A549 (cell line): ENCODE measurements around the gene CNTNAP2. TPM values are rescaled to one million over a fixed set of nuclear protein-coding genes. Genes with fewer than 3 reads are reported as not detected.

Experiments
- ATAC-seq, 2 experiments: fragments of 200-7000 bp in 1 of 2; fragments of >200 bp in 1 of 2; cut with Nextera tagmentation in 1 of 2; cut with Tn5 transposase in 1 of 2; 3 replicates each; pipeline versions ENCODE4 v1.8.0 to v1.9.1; 2018 to 2020; ENCODE audit warnings: mild to moderate bottlenecking in 1 of 2, moderate library complexity in 1 of 2
- CTCF ChIA-PET: fragments of 300-600 bp; sonication (Branson Sonifier 250); formaldehyde crosslinking; extraction: SDS; loops from one replicate; lab custom pipeline; 2021; ENCODE audit warnings: antibody characterized with exemption, inconsistent platforms; lab: Yijun Ruan, JAX
- POLR2A ChIA-PET: fragments of 350-600 bp; formaldehyde crosslinking; extraction: SDS; loops from one replicate; lab custom pipeline; 2021; ENCODE audit warnings: antibody characterized with exemption, inconsistent platforms; lab: Yijun Ruan, JAX
- DNase-seq, 2 experiments: peaks; one replicate each; pipeline versions ENCODE4 v3.0.0 to v3.0.0-alpha.2; 2011 to 2016; ENCODE audit warnings: low read depth in 1 of 2, low spot score in 1 of 2
- FAIRE-seq: peaks from 2 replicates; lab custom pipeline; 2011; peaks lifted over from hg19 to GRCh38; lab: Jason Lieb, UNC
- H3K27ac ChIP-seq, 2 experiments: fragments of >200 bp; sonication (Bioruptor Twin); formaldehyde crosslinking; 3 replicates each; pipeline ENCODE4 v1.5.1; 2016 to 2017
- H3K4me1 ChIP-seq: fragments of >200 bp; sonication (Bioruptor Twin); formaldehyde crosslinking; 3 replicates; pipeline ENCODE4 v1.6.1; 2016
- H3K4me2 ChIP-seq: fragments of >200 bp; sonication (Bioruptor Twin); formaldehyde crosslinking; 3 replicates; pipeline ENCODE4 v1.6.1; 2016
- H3K4me3 ChIP-seq: fragments of >200 bp; sonication (Bioruptor Twin); formaldehyde crosslinking; 3 replicates; pipeline ENCODE4 v1.5.1; 2016
- H3K9me3 ChIP-seq: fragments of >200 bp; sonication (Bioruptor Twin); formaldehyde crosslinking; 3 replicates; pipeline ENCODE4 v1.6.1; 2016
- BHLHE40 ChIP-seq: IDR thresholded peaks from 2 replicates; pipeline ENCODE4 v1.6.1; 2012; ENCODE audit warnings: low read depth, low read length, inconsistent platforms
- CBX8 ChIP-seq: fragments of 200-600 bp; sonication (generic); IDR thresholded peaks from 2 replicates; pipeline ENCODE4 v1.6.1; 2016
- EHF ChIP-seq: fragments of 250-450 bp; sonication (Bioruptor Pico); IDR thresholded peaks from 2 replicates; pipeline ENCODE4 v1.5.0; 2020; ENCODE audit warnings: mild to moderate bottlenecking
- HOXA7 ChIP-seq: fragments of 250-450 bp; sonication (Bioruptor Pico); IDR thresholded peaks from 2 replicates; pipeline ENCODE4 v1.5.0; 2020; ENCODE audit warnings: mild to moderate bottlenecking, moderate library complexity
- HOXB13 ChIP-seq: fragments of 250-450 bp; sonication (Bioruptor Pico); IDR thresholded peaks from 2 replicates; pipeline ENCODE4 v1.5.0; 2020; ENCODE audit warnings: low read depth, mild to moderate bottlenecking, moderate library complexity
- KDM1A ChIP-seq: fragments of 200-600 bp; sonication (generic); IDR thresholded peaks from 2 replicates; pipeline ENCODE4 v1.6.1; 2016; ENCODE audit warnings: low read depth, mild to moderate bottlenecking
- KDM5A ChIP-seq: fragments of 200-600 bp; sonication (generic); IDR thresholded peaks from 2 replicates; pipeline ENCODE4 v1.6.1; 2016; ENCODE audit warnings: antibody characterized with exemption, mild to moderate bottlenecking
- MAFK ChIP-seq: fragments of 450-650 bp; IDR thresholded peaks from 2 replicates; pipeline ENCODE4 v1.6.1; 2014; ENCODE audit not compliant: partially characterized antibody
- MAZ ChIP-seq: fragments of 150-350 bp; IDR thresholded peaks from 2 replicates; pipeline ENCODE4 v1.6.1; 2014; ENCODE audit warnings: antibody characterized with exemption, low read depth, low read length, borderline replicate concordance
- PHF8 ChIP-seq: fragments of 200-600 bp; sonication (generic); IDR thresholded peaks from 2 replicates; pipeline ENCODE4 v1.6.1; 2016; ENCODE audit warnings: low read depth, mild to moderate bottlenecking, antibody characterized with exemption, moderate library complexity, borderline replicate concordance
- RCOR1 ChIP-seq: fragments of 150-350 bp; IDR thresholded peaks from 2 replicates; pipeline ENCODE4 v1.6.1; 2014; ENCODE audit warnings: antibody characterized with exemption, low read length, low read depth
- RNF2 ChIP-seq: fragments of 200-600 bp; sonication (generic); IDR thresholded peaks from 2 replicates; pipeline ENCODE4 v1.6.1; 2016; ENCODE audit warnings: low read depth, mild to moderate bottlenecking, antibody characterized with exemption, moderate library complexity, borderline replicate concordance
- TP53 ChIP-seq: fragments of 250-450 bp; sonication (Bioruptor Pico); IDR thresholded peaks from 2 replicates; pipeline ENCODE4 v1.5.0; 2021; ENCODE audit warnings: mild to moderate bottlenecking, moderate library complexity
- ZNF302 ChIP-seq: fragments of 250-450 bp; sonication (Bioruptor Pico); IDR thresholded peaks from 2 replicates; pipeline ENCODE4 v1.9.0; 2021; ENCODE audit warnings: inconsistent platforms, mild to moderate bottlenecking, moderate library complexity
- WGBS: methylation state at CpG from one replicate; pipeline ENCODE4 v1.1.6; 2017; ENCODE audit errors: missing lambda C conversion rate; 5-methylcytosine and 5-hydroxymethylcytosine counted together
- polyA plus RNA-seq, 4 experiments: library from polyadenylated mRNA; depleted of rRNA in 3 of 4; stranded (reverse); fragments of >200 nt; fragmentation: RNase III in 1 of 4; extraction: RNeasy Plus Mini Kit Qiagen cat#74134 plus additional on column Dnase treatment in 1 of 4; gene quantifications; 2 replicates in 3 of 4; 3 replicates in 1 of 4; pipeline ENCODE4 v1.2.3, GENCODE V29; 2011 to 2017
- TF ChIP-seq, protein P1 (sequence below): IDR thresholded peaks from 2 replicates; pipeline ENCODE4 v1.6.1; 2012
- TF ChIP-seq, protein P2 (sequence below): IDR thresholded peaks from 2 replicates; pipeline ENCODE4 v1.6.1; 2012
- TF ChIP-seq, protein P3 (sequence below): IDR thresholded peaks from 2 replicates; pipeline ENCODE4 v1.6.1; 2012; ENCODE audit warnings: low read depth, borderline replicate concordance
- TF ChIP-seq, protein P4 (sequence below): fragments of >200 bp; sonication (Bioruptor Twin); formaldehyde crosslinking; IDR thresholded peaks from 3 replicates; pipeline ENCODE4 v1.6.1; 2016
- TF ChIP-seq, protein P5 (sequence below): fragments of >200 bp; sonication (Bioruptor Twin); formaldehyde crosslinking; IDR thresholded peaks from 2 replicates; pipeline ENCODE4 v1.6.1; 2016
- TF ChIP-seq, protein P6 (sequence below): fragments of 250-450 bp; sonication (Bioruptor Pico); IDR thresholded peaks from 2 replicates; pipeline ENCODE4 v1.5.0; 2021; ENCODE audit warnings: mild to moderate bottlenecking, moderate library complexity, borderline replicate concordance

CNTNAP2 gene
- polyA plus RNA-seq, 2 of the 4 experiments (the other 2 are of a cell fraction) = 0.05 to 0.13 TPM

DNA sequence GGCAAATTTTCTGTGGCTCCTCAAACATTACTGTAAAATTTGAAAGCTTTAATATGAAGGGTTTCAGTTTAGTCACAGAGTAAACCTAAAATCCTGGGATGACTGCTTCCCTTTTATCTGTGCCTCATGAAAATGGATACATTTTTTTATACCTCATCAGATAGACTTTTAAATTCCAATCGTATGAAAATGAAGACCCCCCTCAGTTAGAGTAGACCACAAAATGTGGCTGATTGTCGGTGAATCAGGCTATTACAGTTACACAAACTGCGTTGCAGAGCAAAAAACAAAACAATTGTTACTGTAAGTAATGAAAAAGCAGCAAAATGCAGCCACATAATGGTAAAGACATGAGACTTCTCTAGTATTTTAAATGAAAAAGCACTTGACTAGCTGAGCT is 296.2 kb downstream of the CNTNAP2 start:
- Histone ChIP-seq H3K4me2 (no peak overlapping the region), H3K9me3 (no peaks in the 10 kb centered on the region), H3K27ac (no peak overlapping the region)
- CTCF ChIA-PET = interaction anchor here (0.6 kb wide), 1 partner anchor 206 kb away, joined by 3 read pairs; no protein-coding TSS in a partner anchor
- DNase-seq = no peak
- 5% methylated on average over 3 of the region's 3 CpGs for WGBS
- TF ChIP-seq, protein P1, sequence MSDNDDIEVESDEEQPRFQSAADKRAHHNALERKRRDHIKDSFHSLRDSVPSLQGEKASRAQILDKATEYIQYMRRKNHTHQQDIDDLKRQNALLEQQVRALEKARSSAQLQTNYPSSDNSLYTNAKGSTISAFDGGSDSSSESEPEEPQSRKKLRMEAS = no peak
- TF ChIP-seq, protein P2, sequence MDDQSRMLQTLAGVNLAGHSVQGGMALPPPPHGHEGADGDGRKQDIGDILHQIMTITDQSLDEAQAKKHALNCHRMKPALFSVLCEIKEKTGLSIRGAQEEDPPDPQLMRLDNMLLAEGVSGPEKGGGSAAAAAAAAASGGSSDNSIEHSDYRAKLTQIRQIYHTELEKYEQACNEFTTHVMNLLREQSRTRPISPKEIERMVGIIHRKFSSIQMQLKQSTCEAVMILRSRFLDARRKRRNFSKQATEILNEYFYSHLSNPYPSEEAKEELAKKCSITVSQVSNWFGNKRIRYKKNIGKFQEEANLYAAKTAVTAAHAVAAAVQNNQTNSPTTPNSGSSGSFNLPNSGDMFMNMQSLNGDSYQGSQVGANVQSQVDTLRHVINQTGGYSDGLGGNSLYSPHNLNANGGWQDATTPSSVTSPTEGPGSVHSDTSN = no peak
- TF ChIP-seq, protein P3, sequence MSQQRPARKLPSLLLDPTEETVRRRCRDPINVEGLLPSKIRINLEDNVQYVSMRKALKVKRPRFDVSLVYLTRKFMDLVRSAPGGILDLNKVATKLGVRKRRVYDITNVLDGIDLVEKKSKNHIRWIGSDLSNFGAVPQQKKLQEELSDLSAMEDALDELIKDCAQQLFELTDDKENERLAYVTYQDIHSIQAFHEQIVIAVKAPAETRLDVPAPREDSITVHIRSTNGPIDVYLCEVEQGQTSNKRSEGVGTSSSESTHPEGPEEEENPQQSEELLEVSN = no peak
- TF ChIP-seq CBX8 (no peak), BHLHE40 (no peak), KDM5A (no peak)
- TF ChIP-seq, all 56 proteins: peak for 0
- POLR2A ChIA-PET = no interaction called here
- FAIRE-seq = no peak
- Histone ChIP-seq H3K4me1 (no peaks in the 10 kb centered on the region), H3K4me3 (no peak overlapping the region)
- no peak for ATAC-seq

DNA sequence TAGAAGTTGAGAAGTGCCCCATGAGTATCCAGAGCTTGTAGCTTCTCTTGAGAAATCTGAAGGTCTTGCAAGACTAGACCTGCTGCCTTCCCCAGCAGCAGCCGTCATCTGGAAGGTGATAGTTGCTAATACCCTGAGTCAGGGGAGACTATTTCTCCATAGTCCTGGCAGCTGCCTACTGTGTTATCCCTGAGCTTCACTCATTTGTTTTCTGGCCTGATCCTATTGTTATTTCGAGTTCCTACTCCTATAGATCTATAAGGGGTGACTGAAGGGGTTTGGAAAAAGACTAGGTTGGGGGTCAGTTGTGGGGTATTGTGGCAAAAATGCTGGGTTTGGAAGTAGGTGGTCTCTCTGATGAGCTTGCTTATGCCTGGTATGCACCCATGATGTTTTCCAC is 297.8 kb downstream of the CNTNAP2 start:
- no peak for FAIRE-seq
- CTCF ChIA-PET = no interaction called here
- DNase-seq = no peak
- no peaks in the 10 kb centered on the region for H3K4me1 ChIP-seq
- H3K4me2 ChIP-seq = no peak overlapping the region
- H3K27ac ChIP-seq = no peak overlapping the region
- POLR2A ChIA-PET = no interaction called here
- H3K4me3 ChIP-seq = no peak overlapping the region
- TF ChIP-seq HOXA7 (no peak), PHF8 (no peak), RCOR1 (no peak), KDM1A (no peak), MAZ (no peak), EHF (CRISPR knock-in tag) (no peak), RNF2 (no peak)
- TF ChIP-seq, protein P1 = no peak
- TF ChIP-seq, protein P4, sequence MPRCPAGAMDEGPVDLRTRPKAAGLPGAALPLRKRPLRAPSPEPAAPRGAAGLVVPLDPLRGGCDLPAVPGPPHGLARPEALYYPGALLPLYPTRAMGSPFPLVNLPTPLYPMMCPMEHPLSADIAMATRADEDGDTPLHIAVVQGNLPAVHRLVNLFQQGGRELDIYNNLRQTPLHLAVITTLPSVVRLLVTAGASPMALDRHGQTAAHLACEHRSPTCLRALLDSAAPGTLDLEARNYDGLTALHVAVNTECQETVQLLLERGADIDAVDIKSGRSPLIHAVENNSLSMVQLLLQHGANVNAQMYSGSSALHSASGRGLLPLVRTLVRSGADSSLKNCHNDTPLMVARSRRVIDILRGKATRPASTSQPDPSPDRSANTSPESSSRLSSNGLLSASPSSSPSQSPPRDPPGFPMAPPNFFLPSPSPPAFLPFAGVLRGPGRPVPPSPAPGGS = no peak
- TF ChIP-seq, protein P5, sequence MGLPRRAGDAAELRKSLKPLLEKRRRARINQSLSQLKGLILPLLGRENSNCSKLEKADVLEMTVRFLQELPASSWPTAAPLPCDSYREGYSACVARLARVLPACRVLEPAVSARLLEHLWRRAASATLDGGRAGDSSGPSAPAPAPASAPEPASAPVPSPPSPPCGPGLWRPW = no peak
- 6% methylated on average over 2 of the region's 2 CpGs for WGBS
- no peaks in the 10 kb centered on the region for H3K9me3 ChIP-seq
- no peak for ATAC-seq

DNA sequence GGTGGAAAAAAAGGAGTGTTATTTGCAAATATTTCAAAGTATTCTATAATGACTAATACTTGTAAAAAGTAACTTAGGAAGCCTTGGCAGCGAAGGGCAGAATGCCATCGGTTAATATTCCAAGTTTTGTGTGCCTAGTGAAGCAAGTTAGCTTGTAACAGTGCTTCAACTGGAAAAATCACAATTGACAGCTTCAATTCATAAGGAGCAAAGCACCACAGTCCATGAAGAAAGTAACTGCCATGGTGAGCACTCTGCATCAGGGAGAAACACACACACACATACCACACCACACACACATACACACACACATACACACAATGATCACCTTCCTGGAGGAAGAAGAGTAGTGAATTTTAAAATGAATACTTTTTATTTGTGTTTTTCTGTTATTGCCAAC is 298.3 kb downstream of the CNTNAP2 start:
- POLR2A ChIA-PET = no interaction called here
- Histone ChIP-seq H3K9me3 (no peaks in the 10 kb centered on the region), H3K4me3 (no peak overlapping the region), H3K27ac (no peak overlapping the region), H3K4me2 (no peak overlapping the region)
- no peak for ATAC-seq
- WGBS = 0% methylated on average over 2 of the region's 2 CpGs
- DNase-seq = no peak
- CTCF ChIA-PET = no interaction called here
- FAIRE-seq = no peak
- TF ChIP-seq HOXB13 (CRISPR knock-in tag) = no peak
- TF ChIP-seq, protein P6, sequence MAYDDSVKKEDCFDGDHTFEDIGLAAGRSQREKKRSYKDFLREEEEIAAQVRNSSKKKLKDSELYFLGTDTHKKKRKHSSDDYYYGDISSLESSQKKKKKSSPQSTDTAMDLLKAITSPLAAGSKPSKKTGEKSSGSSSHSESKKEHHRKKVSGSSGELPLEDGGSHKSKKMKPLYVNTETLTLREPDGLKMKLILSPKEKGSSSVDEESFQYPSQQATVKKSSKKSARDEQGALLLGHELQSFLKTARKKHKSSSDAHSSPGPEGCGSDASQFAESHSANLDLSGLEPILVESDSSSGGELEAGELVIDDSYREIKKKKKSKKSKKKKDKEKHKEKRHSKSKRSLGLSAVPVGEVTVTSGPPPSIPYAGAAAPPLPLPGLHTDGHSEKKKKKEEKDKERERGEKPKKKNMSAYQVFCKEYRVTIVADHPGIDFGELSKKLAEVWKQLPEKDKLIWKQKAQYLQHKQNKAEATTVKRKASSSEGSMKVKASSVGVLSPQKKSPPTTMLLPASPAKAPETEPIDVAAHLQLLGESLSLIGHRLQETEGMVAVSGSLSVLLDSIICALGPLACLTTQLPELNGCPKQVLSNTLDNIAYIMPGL (CRISPR knock-in tag) = no peak
- no peak for TF ChIP-seq ZNF302 (CRISPR knock-in tag)
- TF ChIP-seq MAFK = no peak
- no peak for TF ChIP-seq TP53
- TF ChIP-seq, all 56 proteins: peak for 0
- H3K4me1 ChIP-seq = no peaks in the 10 kb centered on the region
